Activated CD8-positive, alpha-beta T cell treated with anti-CD3 and anti-CD28 coated beads, Interleukin-2, amount 10 ng/mL, durations not matched to agents 7 days and 5 days (primary cell): ENCODE results near the gene ZNF296. TPM values are rescaled to one million over a fixed set of nuclear protein-coding genes. Genes with fewer than 3 reads are reported as not detected.
A peak's percentile ranks its signal among the peaks of the same experiment; 100 is the strongest.
"Not testable (repeated sequence)": the region's sequence is repeated elsewhere in the genome, so short reads cannot be mapped to it uniquely, and the experiment has no call there.

Experiments used
- ATAC-seq: fragments of 150-1000 bp; cut with Tn5 transposase; one replicate; pipeline ENCODE4 v1.10.0; 2021; ENCODE audit warnings: moderate library complexity
- CTCF ChIA-PET: fragments of 350-600 bp; sonication (Branson Sonifier 250); formaldehyde crosslinking; loops from one replicate; lab custom pipeline; 2021; ENCODE audit warnings: antibody characterized with exemption; lab: Charles Lee
- POLR2A ChIA-PET: fragments of 350-600 bp; sonication (Branson Sonifier 250); formaldehyde crosslinking; loops from one replicate; lab custom pipeline; 2021; ENCODE audit warnings: antibody characterized with exemption; lab: Charles Lee
- DNase-seq: peaks from one replicate; pipeline ENCODE4 v3.0.0-alpha.2; 2020
- H3K27ac Mint-ChIP-seq: one replicate; pipeline ENCODE4 v1.8.0; 2021; ENCODE audit warnings: mild to moderate bottlenecking, mixed read lengths
- H3K27me3 Mint-ChIP-seq: one replicate; pipeline ENCODE4 v1.8.0; 2021; ENCODE audit warnings: low read depth, mixed read lengths
- H3K36me3 Mint-ChIP-seq: one replicate; pipeline ENCODE4 v1.8.0; 2021; ENCODE audit warnings: low read depth, mixed read lengths
- H3K4me1 Mint-ChIP-seq: one replicate; pipeline ENCODE4 v1.8.0; 2021; ENCODE audit warnings: low read depth, mixed read lengths
- H3K4me3 Mint-ChIP-seq: one replicate; pipeline ENCODE4 v1.8.0; 2021; ENCODE audit warnings: mild to moderate bottlenecking, mixed read lengths
- H3K9me3 Mint-ChIP-seq: one replicate; pipeline ENCODE4 v1.8.0; 2022; ENCODE audit warnings: mixed read lengths; ENCODE audit not compliant: insufficient read depth
- total RNA-seq, 2 experiments: library from RNA; stranded (reverse); gene quantifications; one replicate each; pipeline ENCODE4 v1.2.3, GENCODE V29; 2021

The ZNF296 gene
- 1 to 10 TPM; 6.2 to 6.3 TPM for total RNA-seq

- Mint-ChIP-seq H3K36me3 (peaks cover 17% of the 10 kb centered on the region), H3K27me3 (no peaks in the 10 kb centered on the region), H3K27ac (peak within 1 kb of the TSS; percentile 86), H3K4me1 (peaks cover 46% of the 10 kb centered on the region), H3K4me3 (peak within 1 kb of the TSS; percentile 85), H3K9me3 (no peaks in the 10 kb centered on the region)
- ChIA-PET POLR2A (interaction anchor here (1.3 kb wide), 2 partner anchors 11 to 16 kb away, joined by 4 to 5 read pairs; partner anchors contain the start of gene PPP1R37), CTCF (interaction anchor here (0.9 to 2.4 kb wide), 3 partner anchors 16 to 87 kb away, joined by 3 to 7 read pairs (median 3); no protein-coding TSS in a partner anchor)
- peak; percentile 87 for DNase-seq
- peak; percentile 81 for ATAC-seq
Observed at GRCh38 chr19:45076029-45076850, at the start of gene ZNF296. TSS of gene ZNF296 (minus strand) at chr19:45076478. CDS start at chr19:45076373, 105 bp downstream.

DNA sequence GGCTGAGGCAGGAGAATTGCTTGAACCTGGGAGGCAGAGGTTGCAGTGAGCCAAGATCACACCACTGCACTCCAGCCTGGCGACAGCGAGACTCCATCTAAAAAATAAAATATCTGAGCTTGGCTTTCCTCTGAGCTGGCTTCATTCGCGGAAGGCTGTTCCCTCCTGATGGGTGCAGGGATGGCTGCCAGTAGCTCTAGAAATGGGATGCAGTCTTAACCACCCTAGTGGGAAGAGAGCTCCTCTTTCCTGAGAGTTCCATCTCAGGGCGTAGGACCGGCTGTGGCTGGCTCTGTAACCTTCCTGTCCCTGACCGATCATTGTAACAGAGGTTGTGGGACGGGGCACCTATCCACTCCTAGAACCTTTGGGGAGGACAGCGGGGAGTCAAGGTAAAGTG lies 49.1 kb upstream of the ZNF296 start:
- CTCF ChIA-PET = interaction anchor here (0.7 to 3.1 kb wide), 15 partner anchors 8 to 167 kb away, joined by 3 to 18 read pairs (median 4); partner anchors contain the start of genes BLOC1S3, CLASRP, PPP1R37 and TRAPPC6A
- H3K4me1 Mint-ChIP-seq = peaks cover 40% of the 10 kb centered on the region
- H3K27ac Mint-ChIP-seq = no peak overlapping the region
- no peaks in the 10 kb centered on the region for H3K9me3 Mint-ChIP-seq
- peaks cover 1% of the 10 kb centered on the region for H3K36me3 Mint-ChIP-seq
- ATAC-seq (no peak), DNase-seq (no peak)
- H3K27me3 Mint-ChIP-seq = no peaks in the 10 kb centered on the region
- H3K4me3 Mint-ChIP-seq = no peak overlapping the region
- POLR2A ChIA-PET = interaction anchor here (1.1 kb wide), 1 partner anchor 8 kb away, joined by 3 read pairs; no protein-coding TSS in a partner anchor

- Mint-ChIP-seq H3K27ac (peak overlapping the region; percentile 40), H3K4me1 (peaks cover 49% of the 10 kb centered on the region)
- POLR2A ChIA-PET = no interaction called here
Observed at GRCh38 chr19:45124021-45124420, 47.7 kb upstream of the ZNF296 start.

DNA sequence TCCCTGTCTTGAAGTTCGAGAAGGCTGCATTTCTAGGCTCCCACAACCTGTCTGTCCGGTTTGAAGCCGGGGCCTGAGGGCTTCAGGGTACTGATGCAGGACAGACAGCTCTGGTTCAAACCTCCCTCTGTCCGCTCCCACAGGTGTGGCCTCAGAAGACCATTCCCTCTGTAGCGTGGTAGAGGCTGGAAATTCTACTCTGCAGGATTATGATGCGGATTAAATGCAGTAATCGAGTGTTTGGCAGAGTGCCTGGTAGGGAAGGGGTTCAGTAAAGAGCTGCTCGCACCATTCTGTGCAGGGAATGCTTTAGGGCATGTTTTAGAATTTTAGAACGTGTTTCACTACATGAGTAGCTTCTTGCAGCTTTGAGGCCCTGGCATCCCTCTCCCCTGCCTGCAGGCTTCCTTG lies 47.2 kb upstream of the ZNF296 start:
- Mint-ChIP-seq H3K36me3 (peaks cover 5% of the 10 kb centered on the region), H3K27ac (no peak overlapping the region), H3K4me3 (no peak overlapping the region), H3K9me3 (no peaks in the 10 kb centered on the region), H3K4me1 (peaks cover 55% of the 10 kb centered on the region), H3K27me3 (no peaks in the 10 kb centered on the region)
- DNase-seq = no peak
- ChIA-PET POLR2A (no interaction called here), CTCF (interaction anchor here (1.0 kb wide), 1 partner anchor 21 kb away, joined by 4 read pairs; no protein-coding TSS in a partner anchor)
- ATAC-seq = no peak

More at GRCh38 chr19:45124021-45124420, 47.7 kb upstream of the ZNF296 start:
- H3K36me3 Mint-ChIP-seq = peaks cover 5% of the 10 kb centered on the region
- ATAC-seq (no peak), DNase-seq (no peak)
- H3K9me3 Mint-ChIP-seq = no peaks in the 10 kb centered on the region
- no peak overlapping the region for H3K4me3 Mint-ChIP-seq
- no peaks in the 10 kb centered on the region for H3K27me3 Mint-ChIP-seq
- CTCF ChIA-PET = interaction anchor here (1.0 to 3.1 kb wide), 4 partner anchors 11 to 55 kb away, joined by 4 to 18 read pairs (median 10); partner anchors contain the start of genes BLOC1S3, PPP1R37 and TRAPPC6A

DNA sequence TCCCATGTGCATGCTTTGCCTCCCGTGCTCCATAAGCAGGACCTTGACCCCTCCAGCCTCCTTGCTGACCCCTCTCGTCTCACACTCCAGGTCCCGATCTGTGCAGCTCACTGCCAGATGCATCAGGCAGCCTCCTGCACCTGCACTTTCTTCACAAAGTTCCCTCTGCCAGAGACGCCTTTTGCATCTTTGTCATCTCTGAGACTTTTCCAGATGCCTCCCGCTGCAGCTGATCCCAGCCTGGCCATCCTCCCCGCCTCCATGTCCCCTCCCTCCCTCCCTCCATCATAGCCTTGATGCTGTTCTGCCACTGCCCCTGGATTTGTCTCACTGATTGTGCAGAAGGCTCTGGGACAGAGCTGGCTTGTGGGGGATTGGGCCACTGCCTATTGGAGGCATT lies 46.6 kb upstream of the ZNF296 start:
- Mint-ChIP-seq H3K9me3 (no peaks in the 10 kb centered on the region), H3K36me3 (peaks cover 5% of the 10 kb centered on the region), H3K27ac (no peak overlapping the region), H3K27me3 (no peaks in the 10 kb centered on the region), H3K4me1 (peaks cover 61% of the 10 kb centered on the region), H3K4me3 (no peak overlapping the region)
- DNase-seq = no peak
- CTCF ChIA-PET = no interaction called here
- ATAC-seq = no peak
- POLR2A ChIA-PET = no interaction called here

DNA sequence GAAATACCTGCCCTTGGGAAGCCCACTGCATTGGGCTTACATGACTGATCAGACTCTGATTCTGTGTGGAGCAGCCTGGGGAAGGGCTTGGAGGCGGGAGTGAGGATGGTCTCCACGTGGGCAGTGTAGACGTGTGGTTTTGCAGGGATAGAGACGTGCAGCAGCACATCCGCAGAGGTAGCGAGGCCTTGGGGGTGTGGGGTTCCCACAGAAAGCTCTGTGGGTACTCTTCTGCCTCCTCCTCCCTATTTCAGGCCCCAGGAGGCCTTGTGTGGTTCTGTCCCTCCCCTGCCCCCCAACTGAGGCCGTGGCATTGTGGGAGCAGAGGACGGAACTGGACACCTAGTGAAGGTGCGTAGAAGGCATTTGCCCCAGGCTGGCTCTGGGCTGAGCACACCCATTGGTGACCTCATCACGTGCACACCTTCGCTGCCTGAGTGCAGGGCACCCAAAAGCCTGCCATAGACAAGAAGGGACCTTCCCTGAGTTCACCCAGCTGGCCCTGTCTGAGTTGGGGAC lies 45.6 kb upstream of the ZNF296 start:
- H3K4me1 Mint-ChIP-seq = peaks cover 70% of the 10 kb centered on the region
- no peaks in the 10 kb centered on the region for H3K9me3 Mint-ChIP-seq
- H3K4me3 Mint-ChIP-seq = peak overlapping the region; percentile 7
- H3K27ac Mint-ChIP-seq = peak overlapping the region; percentile 84
- ChIA-PET POLR2A (no interaction called here), CTCF (no interaction called here)
- ATAC-seq = no peak
- DNase-seq = peak; percentile 30
- no peaks in the 10 kb centered on the region for H3K27me3 Mint-ChIP-seq
- peaks cover 5% of the 10 kb centered on the region for H3K36me3 Mint-ChIP-seq

DNA sequence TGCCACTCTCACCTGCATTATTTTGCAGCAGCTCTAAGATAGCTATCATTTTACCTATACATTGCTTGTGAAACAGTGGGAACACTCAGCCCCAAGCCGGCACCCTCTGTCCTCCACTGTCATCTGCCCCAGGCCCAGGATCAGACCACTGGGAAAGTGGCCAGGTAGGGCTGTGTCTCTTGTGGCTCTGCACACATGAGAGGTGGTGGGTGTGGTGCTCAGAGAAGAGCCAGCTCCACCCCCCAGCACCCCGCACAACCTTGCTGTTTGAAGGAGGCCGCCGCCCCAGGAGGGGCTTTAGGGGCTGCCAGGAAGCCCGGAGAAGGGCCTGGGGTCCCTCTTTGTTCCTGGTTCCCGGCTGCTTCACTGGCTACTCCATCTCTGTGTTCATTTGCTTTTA lies 43.3 kb upstream of the ZNF296 start:
- Mint-ChIP-seq H3K4me3 (no peak overlapping the region), H3K36me3 (peaks cover 5% of the 10 kb centered on the region), H3K27ac (no peak overlapping the region), H3K9me3 (no peaks in the 10 kb centered on the region), H3K4me1 (peaks cover 78% of the 10 kb centered on the region), H3K27me3 (no peaks in the 10 kb centered on the region)
- ATAC-seq (no peak), DNase-seq (no peak)
- ChIA-PET CTCF (interaction anchor here (0.8 to 1.5 kb wide), 2 partner anchors 17 to 24 kb away, joined by 3 read pairs; no protein-coding TSS in a partner anchor), POLR2A (no interaction called here)

DNA sequence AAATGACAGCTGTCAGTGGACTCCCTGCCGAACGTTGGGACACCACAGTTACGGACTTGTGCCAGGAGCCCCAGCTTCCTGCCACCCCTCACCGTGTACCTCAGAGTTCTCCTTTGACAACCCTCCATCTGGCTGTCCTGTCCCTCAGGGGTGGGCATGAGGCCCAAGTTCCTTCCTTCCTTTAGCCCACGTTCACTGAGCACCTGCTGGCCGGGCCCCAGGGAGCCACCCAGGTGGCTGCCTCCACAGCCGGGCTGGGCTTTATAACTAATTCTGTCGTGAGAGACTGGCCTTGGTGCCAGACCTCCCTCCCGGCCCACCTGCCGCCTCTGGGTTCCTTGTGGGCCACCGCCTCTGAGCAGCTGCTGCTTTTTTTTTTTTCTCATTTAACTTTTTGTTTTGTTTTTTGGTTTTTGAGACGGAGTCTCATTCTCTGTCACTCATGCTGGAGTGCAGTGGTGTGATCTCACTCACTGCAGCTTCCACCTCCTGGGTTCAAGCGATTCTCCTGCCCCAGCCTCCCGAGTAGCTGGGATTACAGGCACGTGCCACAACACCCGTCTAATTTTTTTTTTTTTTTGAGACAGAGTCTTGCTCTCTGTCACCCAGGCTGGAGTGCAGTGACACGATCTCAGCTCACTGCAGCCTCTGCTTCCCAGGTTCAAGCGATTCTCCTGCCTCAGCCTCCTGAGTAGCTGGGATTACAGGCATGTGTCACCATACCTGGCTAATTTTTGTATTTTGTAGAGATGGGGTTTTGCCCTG lies 42.5 kb upstream of the ZNF296 start:
- not testable (repeated sequence) for H3K36me3 Mint-ChIP-seq, H3K27me3 Mint-ChIP-seq, H3K9me3 Mint-ChIP-seq, DNase-seq, ATAC-seq
- peaks cover 81% of the 10 kb centered on the region for H3K4me1 Mint-ChIP-seq
- ChIA-PET CTCF (interaction anchor here (0.9 to 1.6 kb wide), 4 partner anchors 25 to 68 kb away, joined by 3 to 6 read pairs (median 4); partner anchors contain the start of genes BLOC1S3 and TRAPPC6A), POLR2A (interaction anchor here (0.9 to 1.4 kb wide), 3 partner anchors 11 to 29 kb away, joined by 3 to 5 read pairs (median 4); no protein-coding TSS in a partner anchor)
- peak overlapping the region; percentile 35 for H3K4me3 Mint-ChIP-seq
- peak overlapping the region; percentile 86 for H3K27ac Mint-ChIP-seq

DNA sequence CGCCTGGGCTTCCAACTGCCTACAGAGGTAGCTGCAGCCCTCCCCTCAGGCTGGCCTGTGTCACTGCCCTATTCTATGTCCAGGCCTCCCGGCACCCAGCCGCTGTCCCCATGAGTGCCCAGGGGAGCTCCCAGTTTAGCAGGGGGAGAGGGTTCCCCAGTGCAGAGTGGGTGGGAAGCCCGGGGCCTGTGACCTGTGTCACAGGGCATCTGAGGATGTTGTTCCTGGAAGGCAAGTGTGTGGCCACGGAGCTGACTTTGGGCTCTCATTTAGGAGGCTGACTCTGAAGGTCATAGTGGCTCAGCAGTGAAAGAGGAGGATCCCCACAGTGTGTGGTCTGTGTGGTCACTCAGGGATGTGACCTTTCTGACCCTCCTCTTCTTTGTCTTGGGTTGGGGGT lies 41.8 kb upstream of the ZNF296 start:
- Mint-ChIP-seq H3K36me3 (peaks cover 5% of the 10 kb centered on the region), H3K27me3 (no peaks in the 10 kb centered on the region), H3K4me3 (no peak overlapping the region), H3K9me3 (no peaks in the 10 kb centered on the region), H3K4me1 (peaks cover 80% of the 10 kb centered on the region), H3K27ac (peak overlapping the region; percentile 86)
- CTCF ChIA-PET = interaction anchor here (0.9 to 1.6 kb wide), 6 partner anchors 8 to 69 kb away, joined by 3 to 16 read pairs (median 6); partner anchors contain the start of genes BLOC1S3 and TRAPPC6A
- DNase-seq (no peak), ATAC-seq (no peak)
- POLR2A ChIA-PET = interaction anchor here (0.9 to 1.4 kb wide), 3 partner anchors 10 to 28 kb away, joined by 3 to 5 read pairs (median 4); no protein-coding TSS in a partner anchor

DNA sequence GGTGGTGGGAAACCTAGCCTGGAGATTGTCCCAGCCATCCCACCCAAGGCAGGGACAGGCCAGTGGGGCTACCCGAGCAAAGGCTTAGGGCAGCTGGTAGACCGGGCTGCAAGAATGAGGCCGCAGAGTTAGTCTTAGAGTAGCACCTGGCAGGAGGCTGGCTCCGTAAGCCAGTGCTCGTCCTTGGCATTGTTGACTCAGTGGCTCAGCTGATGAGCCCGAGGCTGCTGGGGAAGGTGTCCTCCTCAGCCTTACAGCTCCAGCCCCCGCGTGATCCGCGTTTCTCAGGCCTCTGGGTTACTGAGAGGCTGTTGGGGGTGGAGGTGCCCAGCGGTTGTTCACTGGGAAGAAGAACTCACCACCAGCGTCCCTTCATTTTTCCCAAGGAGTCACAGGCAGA lies 41.4 kb upstream of the ZNF296 start:
- H3K27me3 Mint-ChIP-seq = no peaks in the 10 kb centered on the region
- peaks cover 5% of the 10 kb centered on the region for H3K36me3 Mint-ChIP-seq
- POLR2A ChIA-PET = interaction anchor here (0.9 to 1.4 kb wide), 3 partner anchors 10 to 28 kb away, joined by 3 to 5 read pairs (median 4); no protein-coding TSS in a partner anchor
- DNase-seq = no peak
- no peaks in the 10 kb centered on the region for H3K9me3 Mint-ChIP-seq
- H3K27ac Mint-ChIP-seq = peak overlapping the region; percentile 86
- no peak overlapping the region for H3K4me3 Mint-ChIP-seq
- H3K4me1 Mint-ChIP-seq = peaks cover 76% of the 10 kb centered on the region
- CTCF ChIA-PET = interaction anchor here (0.9 to 1.6 kb wide), 5 partner anchors 8 to 69 kb away, joined by 3 to 16 read pairs (median 6); partner anchors contain the start of gene PPP1R37
- ATAC-seq = peak; percentile 2
